ENCODE data around the gene SERPINA3.

DNA sequence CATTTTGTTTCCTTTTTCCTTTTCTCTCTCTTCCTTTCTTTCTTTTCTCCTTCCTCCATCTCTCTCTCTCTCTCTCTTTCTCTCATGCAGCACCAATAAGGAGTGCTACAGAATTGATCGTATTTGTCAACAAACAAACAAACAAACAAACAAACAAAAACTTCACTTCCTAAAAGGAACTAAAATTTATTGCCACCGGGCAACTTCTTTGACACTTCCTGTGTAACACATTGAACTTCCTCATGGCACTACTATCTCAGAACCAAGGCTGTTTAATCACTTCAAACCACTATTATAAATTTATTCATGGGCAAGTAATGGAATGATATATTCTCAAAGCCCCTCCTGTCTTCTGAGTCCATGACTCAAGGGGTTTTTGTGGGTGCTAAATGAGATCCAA lies 51.3 kb downstream of the SERPINA3 start:
- no peak for TF ChIP-seq EZH2 (IDR thresholded peaks at IDR 0.05; ENCODE audit: low read length)
- TF ChIP-seq, protein P1, sequence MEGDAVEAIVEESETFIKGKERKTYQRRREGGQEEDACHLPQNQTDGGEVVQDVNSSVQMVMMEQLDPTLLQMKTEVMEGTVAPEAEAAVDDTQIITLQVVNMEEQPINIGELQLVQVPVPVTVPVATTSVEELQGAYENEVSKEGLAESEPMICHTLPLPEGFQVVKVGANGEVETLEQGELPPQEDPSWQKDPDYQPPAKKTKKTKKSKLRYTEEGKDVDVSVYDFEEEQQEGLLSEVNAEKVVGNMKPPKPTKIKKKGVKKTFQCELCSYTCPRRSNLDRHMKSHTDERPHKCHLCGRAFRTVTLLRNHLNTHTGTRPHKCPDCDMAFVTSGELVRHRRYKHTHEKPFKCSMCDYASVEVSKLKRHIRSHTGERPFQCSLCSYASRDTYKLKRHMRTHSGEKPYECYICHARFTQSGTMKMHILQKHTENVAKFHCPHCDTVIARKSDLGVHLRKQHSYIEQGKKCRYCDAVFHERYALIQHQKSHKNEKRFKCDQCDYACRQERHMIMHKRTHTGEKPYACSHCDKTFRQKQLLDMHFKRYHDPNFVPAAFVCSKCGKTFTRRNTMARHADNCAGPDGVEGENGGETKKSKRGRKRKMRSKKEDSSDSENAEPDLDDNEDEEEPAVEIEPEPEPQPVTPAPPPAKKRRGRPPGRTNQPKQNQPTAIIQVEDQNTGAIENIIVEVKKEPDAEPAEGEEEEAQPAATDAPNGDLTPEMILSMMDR (optimal IDR thresholded peaks at IDR 0.05 in 1 of 3, IDR thresholded peaks at IDR 0.05 in 1 of 3, conservative IDR thresholded peaks at IDR 0.05 in 1 of 3; ENCODE audit: extremely low read depth in 1 of 3, insufficient read depth in 2 of 3, low read length in 3 of 3) = no peak
